ENCODE data around the gene NTMT1. TPM values are rescaled to one million over a fixed set of nuclear protein-coding genes. Genes with fewer than 3 reads are reported as not detected.

Gene NTMT1
- total RNA-seq, 1 experiment from 2014 or later: 84.8 TPM

GRCh38 chr9:129597355-129598088 lies 28.4 kb upstream of the NTMT1 start (continued):
- peak; percentile 75 for TF ChIP-seq POLR2AphosphoS5 (IDR thresholded peaks at IDR 0.05; ENCODE audit: low read depth, low read length)
- TF ChIP-seq JUND (IDR thresholded peaks at IDR 0.05): no peak
- TF ChIP-seq ZNF274 (IDR thresholded peaks at IDR 0.05; ENCODE audit: low read depth, low read length): no peak

- no peaks in the 10 kb centered on the region for H3K27me3 ChIP-seq (ENCODE audit: insufficient read depth, low read length)
- H3K27ac ChIP-seq (ENCODE audit: low read depth, low read length): peak overlapping the region; percentile 98
- intact Hi-C loops (cut with micrococcal nuclease): no loop called here
- no peaks in the 10 kb centered on the region for H3K9me2 ChIP-seq (ENCODE audit: insufficient read depth)
- H3K9ac ChIP-seq (ENCODE audit: low read length): peak overlapping the region; percentile 83
- H3K4me1 ChIP-seq (ENCODE audit: control insufficient read depth in 1 of 2, insufficient read depth in 2 of 2, low read length in 2 of 2): peaks cover 83 to 97% of the 10 kb centered on the region in 2 experiments
- ChIA-PET CTCF (interaction anchor here (1.8 to 2.6 kb wide), 3 partner anchors 28 to 459 kb away, joined by 7 to 15 read pairs (median 8); no protein-coding TSS in a partner anchor), POLR2A (interaction anchor here (0.6 to 3.6 kb wide), 9 partner anchors 9 to 420 kb away, joined by 3 to 46 read pairs (median 7); partner anchors contain the start of gene IER5L), RAD21 (ENCODE audit: low non-redundant PET in 1 of 2, low total read pairs in 2 of 2, uncharacterized antibody in 2 of 2, unreplicated experiment in 2 of 2) (interaction anchor here in 1 of 2 experiments (2.2 kb wide), 1 partner anchor 11 kb away, joined by 6 read pairs; no protein-coding TSS in a partner anchor)
- no peak overlapping the region for H2AFZ ChIP-seq (ENCODE audit: low read depth, low read length, poor library complexity, severe bottlenecking)
- BruUV-seq (replicated peaks): TSS peak; percentile 70
- H3K4me2 ChIP-seq (ENCODE audit: low read length): peak overlapping the region; percentile 95
- no peaks in the 10 kb centered on the region for H3K36me3 ChIP-seq (ENCODE audit: control insufficient read depth in 1 of 2, insufficient read depth in 2 of 2, low read length in 2 of 2)
- no peak for ATAC-seq
- H3K9me3 ChIP-seq (ENCODE audit: control insufficient read depth in 1 of 2, insufficient read depth in 1 of 2, low read depth in 1 of 2, low read length in 2 of 2): no peaks in the 10 kb centered on the region
- H4K20me1 ChIP-seq (ENCODE audit: insufficient read depth): no peaks in the 10 kb centered on the region
- TF ChIP-seq EGR1 (IDR thresholded peaks at IDR 0.05; ENCODE audit: low read depth): no peak
- peak; percentile 33 for TF ChIP-seq POLR2A (IDR thresholded peaks at IDR 0.05; ENCODE audit: borderline replicate concordance, extremely low read depth, insufficient read depth, insufficient read length)
- no peak for TF ChIP-seq CBX3 (IDR thresholded peaks at IDR 0.05; ENCODE audit: low read depth)
- no peak for DNase-seq (ENCODE audit: low read depth, low spot score)
- H3K79me2 ChIP-seq (ENCODE audit: insufficient read depth, low read length): no peaks in the 10 kb centered on the region
- peak overlapping the region; percentile 57 to 67 for H3K4me3 ChIP-seq (replicated peaks in 1 of 2; ENCODE audit: low read depth in 1 of 2, low read length in 2 of 2)
Measured at GRCh38 chr9:129598089-129598596, 27.8 kb upstream of the NTMT1 start.

Measured in HCT116 (cell line).